ENCODE measurements around the gene ADI1. TPM values are rescaled to one million over a fixed set of nuclear protein-coding genes. Genes with fewer than 3 reads are reported as not detected.
A peak's percentile ranks its signal among the peaks of the same experiment; 100 is the strongest.
"Not testable (repeated sequence)": the region's sequence is repeated elsewhere in the genome, so short reads cannot be mapped to it uniquely, and the experiment has no call there.

Gene ADI1
- total RNA-seq, 1 donor from 2014 or later, result 50.9 TPM

GRCh38 chr2:3527886-3528785 lies 8.8 kb upstream of the ADI1 start:
- DNase-seq, result no peak

DNA sequence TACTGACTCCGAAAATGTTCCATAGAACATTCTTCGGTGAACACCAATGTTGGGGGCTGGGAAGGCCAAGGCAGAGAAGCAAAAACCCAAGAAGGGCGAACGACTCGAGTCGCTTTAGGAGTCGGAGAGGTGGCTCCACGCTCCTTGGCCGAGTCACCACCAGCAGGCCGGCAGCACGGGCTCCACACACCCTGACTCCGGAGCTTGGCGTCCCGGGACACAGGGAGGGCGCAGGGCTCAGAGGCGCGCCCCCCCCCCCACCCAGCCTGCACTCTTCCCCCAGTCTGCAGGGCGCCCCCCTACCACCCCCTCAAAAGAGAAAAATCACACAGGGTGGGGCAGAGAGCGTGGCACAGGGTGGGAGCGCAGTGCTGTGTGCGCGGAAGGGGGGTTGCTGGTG lies 7.5 kb upstream of the ADI1 start:
- DNase-seq, result no peak

- peak; percentile 13 for DNase-seq
Observed at GRCh38 chr2:3523551-3524041, 4.3 kb upstream of the ADI1 start.

- DNase-seq, result no peak
Observed at GRCh38 chr2:3522961-3523421, 3.7 kb upstream of the ADI1 start.

- no peak for DNase-seq
Observed at GRCh38 chr2:3520591-3520990, 1.3 kb upstream of the ADI1 start.

DNA sequence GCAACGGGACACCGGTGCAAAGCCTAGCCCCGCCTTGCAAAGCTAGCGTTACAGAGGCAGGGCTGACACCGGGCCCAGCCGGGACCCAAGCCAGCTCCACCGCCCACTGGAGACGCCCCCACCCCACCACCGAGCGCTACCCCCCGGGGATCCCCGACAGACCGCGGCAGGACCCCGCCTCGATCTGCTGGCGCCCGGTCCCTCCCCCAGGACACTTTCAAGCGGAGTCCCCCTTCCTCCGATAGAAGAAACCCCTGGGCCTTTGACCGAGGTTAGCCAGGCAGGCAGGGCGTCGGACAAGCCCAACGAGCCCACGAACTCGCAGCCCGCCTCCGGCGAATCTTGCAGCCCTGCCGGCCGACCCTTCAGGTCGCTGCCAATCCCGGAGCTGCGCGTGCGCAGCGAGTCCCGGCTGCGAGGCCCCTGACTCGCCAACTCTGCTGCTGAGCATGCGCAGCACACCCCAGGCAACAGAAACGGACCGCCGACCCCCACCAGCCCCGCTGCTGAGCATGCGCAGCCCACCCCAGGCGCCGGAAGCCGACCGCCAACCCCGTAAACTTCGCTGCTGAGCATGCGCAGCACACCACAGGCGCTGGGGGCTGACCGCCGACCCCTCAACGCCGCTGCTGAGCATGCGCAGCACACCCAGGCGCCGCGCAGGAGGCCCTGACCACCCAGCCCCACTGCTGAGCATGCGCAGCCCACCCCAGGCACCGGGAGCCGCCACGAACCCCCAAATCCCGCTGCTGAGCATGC lies 656 bp downstream of the ADI1 start:
- peak; percentile 98 for DNase-seq

- DNase-seq, result no peak
Observed at GRCh38 chr2:3517948-3518495, 1.3 kb downstream of the ADI1 start.

GRCh38 chr2:3516831-3517230 lies 2.5 kb downstream of the ADI1 start:
- DNase-seq, result no peak

DNA sequence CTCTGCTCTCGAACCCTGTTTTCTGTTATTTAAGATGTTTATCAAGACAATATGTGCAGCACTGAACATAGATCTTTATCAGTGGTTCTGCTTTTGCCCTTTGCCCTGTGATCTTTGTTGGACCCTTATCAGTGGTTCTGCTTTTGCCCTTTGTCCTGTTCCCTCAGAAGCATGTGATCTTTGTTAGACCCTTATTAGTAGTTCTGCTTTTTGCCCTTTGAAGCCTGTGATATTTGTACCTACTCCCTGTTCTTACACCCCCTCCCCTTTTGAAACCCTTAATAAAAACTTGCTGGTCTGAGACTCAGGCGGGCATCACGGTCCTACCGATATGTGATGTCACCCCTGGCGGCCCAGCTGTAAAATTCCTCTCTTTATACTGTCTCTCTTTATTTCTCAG lies 3.9 kb downstream of the ADI1 start:
- DNase-seq, result not testable (repeated sequence)

- peak; percentile 61 for DNase-seq
Observed at GRCh38 chr2:3513026-3513810, 6.1 kb downstream of the ADI1 start.

GRCh38 chr2:3512086-3512485 lies 7.2 kb downstream of the ADI1 start:
- DNase-seq, result no peak

DNA sequence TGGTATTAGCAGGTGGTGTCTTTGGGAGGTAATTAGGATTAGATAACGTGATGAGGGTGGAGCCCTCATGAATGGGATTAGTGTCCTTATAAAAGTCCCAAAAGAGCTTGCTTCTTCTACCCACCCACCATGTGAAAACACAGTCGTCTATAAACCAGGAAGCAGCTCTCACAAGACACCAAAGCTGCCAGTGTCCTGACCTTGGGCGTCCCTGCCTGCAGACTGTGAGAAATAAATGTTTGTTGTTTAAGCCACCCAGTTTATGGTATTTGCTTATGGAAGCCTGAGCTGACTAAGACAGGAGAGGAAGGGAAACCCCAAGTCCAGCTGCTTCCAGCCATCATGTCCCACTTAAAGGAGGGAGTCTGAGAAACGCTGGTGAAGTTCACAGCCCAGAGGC lies 13.6 kb downstream of the ADI1 start:
- DNase-seq, result peak; percentile 53

GRCh38 chr2:3504741-3505140 lies 14.6 kb downstream of the ADI1 start:
- no peak for DNase-seq

DNA sequence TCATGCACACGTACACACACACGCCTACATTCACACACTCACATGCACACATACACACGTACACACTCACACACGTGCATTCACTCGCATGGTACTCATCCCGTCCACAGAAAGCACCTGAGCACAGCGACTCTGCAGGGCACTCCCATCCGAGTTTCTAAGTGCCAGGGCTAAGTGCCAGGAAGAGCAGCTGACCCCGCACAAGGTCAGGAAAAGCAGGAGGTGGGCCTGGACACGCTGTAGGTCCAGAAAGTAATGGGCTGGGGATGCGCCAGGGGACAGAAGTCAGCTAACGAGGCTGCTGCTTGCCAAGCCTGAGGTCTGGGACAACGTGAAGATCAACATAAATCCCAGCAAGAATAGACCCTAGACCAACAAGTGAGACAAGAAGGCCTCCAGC lies 15.8 kb downstream of the ADI1 start:
- DNase-seq, result no peak

DNA sequence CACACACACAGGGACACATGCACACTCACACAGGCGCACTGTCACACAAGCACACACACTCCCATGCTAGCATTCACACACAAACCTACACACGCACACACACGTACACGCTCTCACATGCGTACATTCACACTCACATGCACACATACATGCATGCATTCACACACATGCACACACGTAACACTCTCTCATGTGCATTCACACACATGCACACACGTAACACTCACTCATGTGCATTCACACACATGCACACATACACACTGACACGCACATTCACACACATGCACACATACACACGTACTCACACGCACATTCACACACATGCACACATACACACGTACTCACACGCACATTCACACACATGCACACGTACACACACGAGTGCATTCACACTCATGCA lies 16.3 kb downstream of the ADI1 start:
- DNase-seq, result no peak

GRCh38 chr2:3500326-3500899 lies 18.9 kb downstream of the ADI1 start:
- no peak for DNase-seq

- no peak for DNase-seq
Observed at GRCh38 chr2:3498783-3499394, 20.4 kb downstream of the ADI1 start.

DNA sequence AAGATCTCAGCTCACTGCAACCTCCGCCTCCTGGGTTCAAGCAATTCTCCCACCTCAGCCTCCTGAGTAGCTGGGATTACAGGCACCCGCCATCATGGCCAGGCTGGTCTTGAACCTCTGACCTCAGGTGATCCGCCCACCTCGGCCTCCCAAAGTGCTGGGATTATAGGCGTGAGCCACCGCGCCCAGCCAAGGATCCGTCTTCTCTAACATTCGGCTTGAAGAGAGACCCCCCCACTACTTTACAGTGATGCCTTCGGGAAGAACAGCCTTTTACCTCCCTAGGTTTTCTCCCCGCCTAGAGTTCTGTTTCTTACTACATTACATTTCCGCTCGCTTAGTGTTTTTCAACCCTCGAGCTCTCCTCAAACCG lies 22.6 kb downstream of the ADI1 start:
- DNase-seq, result not testable (repeated sequence)

DNA sequence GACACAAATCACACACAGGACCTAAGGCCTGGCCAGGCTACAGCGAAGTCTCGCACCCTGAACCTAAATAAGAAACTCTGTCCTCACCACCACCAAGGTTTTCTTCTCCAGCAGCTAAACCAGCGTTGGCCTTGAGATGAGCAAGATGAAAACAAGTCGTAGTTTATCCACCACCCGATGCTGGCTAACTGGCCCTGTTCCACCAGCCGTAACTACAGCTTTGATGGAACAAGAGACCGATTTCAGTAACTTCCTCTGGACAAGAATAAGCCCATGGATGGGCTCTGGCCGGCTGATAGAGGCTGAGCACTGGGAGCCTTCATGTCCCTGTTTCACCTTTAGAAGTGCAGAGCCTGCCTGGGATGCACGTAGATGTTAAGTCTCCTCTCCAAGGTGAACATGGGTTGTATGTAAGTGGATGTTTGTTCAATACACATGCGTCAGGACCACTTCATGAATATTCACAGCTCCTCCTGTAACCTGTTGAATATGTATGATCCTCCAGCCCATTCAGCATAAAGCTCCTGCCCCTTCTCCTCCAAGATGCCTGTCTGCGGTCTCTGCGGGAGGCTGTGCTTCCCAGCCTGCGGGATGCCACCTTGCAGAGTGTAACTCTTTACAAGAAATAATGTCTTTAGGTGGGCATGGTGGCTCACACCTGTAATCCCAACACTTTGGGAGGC lies 24.2 kb downstream of the ADI1 start:
- DNase-seq, result no peak

DNA sequence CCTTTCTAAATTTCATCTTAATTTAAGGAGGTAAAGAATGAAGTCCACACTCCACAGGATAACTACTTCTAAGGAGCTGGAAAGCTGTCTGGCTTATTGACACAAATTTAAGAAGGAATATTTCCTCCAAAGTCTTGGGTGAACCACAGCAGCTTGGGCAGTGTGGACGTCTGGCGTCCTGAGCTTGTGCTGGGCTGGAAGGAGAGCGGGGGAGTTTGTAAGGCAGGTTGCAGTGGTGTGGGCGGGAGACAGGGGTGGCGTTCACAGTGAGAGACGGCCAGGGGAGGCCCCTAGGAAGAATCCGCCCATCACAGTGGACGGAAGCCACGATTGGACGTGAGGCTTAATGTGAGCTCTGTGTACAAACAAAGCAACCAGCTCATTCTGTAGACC lies 25.7 kb downstream of the ADI1 start:
- peak; percentile 64 for DNase-seq
